IPS DF 19.7 (cell line): Measurements from ENCODE around the gene AMBP.

Experiments
- DNase-seq: peaks from one replicate; pipeline ENCODE4 v3.0.0-alpha.2; 2013; ENCODE audit warnings: low read depth, low spot score

The AMBP gene

DNA sequence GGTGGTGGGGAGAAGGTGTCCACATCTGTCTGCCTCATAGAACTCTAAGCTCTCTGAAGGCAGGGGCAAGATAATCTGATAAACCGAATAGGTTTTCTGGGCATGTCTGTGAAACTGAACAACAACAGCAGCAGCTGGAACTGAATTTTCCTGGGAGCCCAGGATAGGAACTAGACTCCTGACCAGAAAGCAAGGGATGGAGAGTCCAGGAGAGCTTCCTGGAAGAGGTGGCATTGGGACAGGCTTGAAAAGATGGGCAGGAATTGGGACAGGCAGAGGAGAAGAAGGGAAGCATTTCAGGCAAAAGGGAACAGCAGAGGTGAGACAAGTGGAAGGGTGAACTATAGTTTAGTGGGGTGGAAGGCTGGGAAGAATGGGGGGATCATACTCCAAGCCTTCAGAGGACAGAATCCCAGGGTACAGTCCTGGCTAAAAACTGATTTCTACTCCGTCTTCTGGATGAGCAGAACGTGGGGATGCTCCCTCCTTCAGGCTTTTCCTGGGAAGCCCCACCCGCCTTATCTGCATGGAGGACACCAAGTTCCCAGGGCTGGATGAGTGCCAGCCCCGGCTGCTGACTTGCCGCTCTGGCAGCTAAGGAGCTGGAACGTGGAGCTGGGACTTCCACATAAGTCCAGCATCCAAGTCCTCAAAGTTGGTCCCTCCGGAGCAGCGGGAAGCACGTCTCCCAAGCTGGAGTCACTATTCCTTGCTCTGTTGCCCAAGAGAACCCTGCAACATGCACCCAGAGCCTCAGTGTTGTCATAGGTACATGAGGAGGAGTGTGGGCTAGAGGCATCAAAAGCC lies 34.9 kb upstream of the AMBP start:
- DNase-seq = no peak

DNA sequence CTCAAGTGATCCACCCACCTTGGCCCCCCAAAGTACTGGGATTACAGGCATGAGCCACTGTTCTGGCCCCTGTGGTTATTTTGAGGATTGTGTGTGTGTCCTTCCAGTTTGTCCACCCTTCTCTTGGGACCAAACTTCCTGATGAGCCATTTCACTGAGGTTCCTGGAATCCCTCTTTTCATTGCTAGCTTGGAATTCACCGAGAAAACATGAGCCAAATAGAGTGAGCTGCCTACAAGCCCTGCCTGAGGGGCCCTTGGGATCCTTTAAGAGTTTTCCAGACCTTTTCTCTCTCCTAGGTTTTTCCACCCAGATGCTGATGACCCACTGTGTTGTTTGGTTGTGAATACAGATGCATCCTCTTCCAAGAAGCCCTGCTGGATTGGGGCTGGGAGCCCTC lies 34.2 kb upstream of the AMBP start:
- no peak for DNase-seq

DNA sequence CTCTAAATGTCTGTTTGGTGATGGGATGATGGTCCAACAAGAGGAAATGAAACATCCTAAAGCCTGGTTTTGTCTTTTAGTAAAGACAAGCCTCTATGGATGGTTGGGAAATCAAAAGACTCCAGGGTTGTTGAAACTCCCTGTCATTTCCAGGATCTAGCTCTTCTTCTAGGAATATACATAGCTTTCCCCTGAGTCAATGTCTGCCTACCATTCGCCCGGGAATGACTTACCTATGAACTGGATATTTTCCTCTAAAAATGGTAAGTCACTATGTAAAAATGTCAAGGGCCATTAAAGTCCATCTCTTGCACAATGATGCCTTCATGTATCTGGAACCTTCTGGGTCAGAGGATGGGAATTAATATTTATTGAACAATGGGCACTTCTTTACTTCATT lies 32.1 kb upstream of the AMBP start:
- DNase-seq = no peak

DNA sequence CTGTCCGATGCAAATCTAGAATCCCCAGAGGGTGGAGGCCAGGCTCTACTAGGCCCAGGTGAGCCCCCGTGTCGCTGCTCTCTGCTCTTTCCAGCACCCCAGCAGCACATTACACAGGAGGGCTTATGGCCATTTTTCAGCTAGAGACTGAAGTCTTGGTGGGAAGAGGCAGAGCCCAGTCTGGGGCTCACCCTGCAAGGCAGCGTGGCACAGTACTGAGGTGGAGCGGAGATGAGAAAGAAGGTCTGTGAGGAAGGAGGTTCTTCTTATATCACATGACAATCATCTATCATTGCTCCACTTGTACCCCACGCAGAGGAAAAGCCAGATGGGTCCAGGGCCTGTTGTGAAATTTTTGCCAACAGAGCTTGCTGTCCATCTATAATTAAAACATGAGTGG lies 31.0 kb upstream of the AMBP start:
- DNase-seq = no peak

DNA sequence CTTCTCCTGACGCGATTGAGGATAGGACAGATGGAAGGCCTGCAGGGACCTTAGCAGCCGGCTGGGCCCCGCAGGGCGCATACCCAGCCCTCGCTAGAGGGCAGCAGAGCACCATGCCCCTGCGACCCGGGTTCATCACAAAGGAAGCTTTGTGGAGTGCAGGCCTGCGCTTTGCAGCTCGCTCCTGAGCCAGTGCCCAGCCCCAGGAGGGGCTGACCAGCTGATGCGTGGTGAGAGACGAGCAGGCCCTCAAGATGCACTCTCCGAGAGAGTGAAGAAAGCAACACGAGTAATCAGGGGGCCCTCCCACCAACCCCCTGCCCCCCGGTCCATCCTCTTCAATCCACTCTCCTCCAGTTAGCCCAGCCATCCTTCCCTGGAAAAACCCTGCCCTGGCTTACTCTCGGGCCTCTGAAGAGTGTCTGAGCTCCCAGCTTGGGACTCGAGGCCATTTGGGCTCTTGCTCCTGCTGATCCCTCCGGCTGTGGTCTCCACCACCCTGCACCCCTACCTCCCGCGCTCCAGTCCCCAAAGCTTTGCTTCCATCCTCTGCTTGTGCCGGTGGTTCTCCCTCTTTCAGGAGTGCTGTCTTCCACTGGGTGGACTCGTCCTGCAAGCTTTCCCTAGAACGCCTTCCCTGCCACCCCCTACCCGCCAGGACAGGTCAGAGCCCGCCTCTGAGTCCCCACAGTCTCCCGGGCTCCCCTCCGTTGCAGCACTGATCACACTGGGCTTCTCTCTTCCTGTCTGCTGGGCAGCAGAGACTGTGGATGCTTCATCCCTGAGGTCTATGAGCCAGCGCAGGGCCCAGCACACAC lies 30.1 kb upstream of the AMBP start:
- DNase-seq = peak; percentile 69

DNA sequence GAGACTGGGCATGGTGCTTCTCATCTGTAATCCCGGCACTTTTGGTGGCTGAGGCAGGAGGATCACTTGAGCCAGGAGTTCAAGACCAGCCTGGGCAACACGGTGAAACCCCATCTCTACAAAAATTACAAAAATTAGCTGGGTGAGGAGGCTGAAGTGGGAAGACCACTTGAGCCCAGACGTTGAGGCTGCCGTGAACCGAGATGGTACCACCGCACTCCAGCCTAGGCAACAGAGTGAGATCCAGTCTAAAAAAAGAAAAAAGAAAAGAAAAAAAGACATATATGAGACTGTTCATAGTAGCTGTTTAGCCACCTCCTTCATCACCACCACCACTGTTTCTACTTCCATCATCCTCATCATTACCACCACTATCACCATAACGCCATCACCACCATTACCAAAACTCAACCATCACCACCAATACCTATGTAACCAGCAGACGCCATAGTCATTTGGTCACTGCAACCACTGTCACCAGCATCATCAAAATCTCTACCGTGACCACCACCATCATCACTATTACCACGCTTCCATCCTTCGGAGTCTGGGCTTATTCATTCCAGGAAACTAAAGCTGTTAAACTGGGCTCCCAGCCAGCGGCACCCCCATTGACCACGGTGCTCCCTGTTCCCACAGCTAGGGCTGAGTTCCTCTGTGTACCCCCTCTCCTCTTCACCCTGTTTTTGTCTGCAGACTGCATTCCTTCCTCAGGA lies 29.3 kb upstream of the AMBP start:
- no peak for DNase-seq

DNA sequence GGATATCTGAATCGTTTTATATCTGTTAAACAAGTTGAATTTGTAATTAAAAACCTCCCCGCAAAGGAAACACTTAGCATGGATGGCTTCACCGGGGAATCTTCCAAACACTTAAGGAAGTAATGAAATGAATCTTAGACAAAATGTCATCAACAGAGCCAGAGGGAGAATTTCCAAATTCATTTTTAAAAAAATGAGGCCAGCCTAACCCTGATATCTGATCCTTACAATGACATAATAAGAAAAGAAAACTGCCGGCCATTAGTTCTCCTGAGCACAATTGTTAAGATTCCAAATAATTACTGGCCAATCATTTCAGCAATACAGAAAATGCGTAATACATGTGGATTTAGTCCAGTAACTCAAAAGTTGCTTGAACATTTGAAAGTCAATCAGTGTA lies 27.1 kb upstream of the AMBP start:
- no peak for DNase-seq

DNA sequence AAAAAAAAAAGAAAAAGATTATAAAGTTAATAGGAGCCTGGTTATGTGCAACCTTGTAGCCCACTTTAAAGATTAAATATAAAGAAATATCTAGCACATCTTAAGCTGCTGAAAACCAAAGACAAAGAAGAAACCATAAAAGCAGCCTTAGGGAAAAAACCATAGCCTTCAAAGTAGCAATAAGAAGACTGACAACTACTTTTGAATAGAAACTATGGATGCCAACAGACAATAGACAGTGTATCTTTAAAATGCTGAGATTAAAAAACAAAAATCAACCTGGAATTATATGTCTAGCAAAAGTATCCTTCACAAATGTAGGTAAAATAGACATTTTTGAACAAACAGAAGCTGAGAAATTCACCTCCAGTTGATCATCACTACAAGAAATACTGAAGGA lies 24.4 kb upstream of the AMBP start:
- no peak for DNase-seq

DNA sequence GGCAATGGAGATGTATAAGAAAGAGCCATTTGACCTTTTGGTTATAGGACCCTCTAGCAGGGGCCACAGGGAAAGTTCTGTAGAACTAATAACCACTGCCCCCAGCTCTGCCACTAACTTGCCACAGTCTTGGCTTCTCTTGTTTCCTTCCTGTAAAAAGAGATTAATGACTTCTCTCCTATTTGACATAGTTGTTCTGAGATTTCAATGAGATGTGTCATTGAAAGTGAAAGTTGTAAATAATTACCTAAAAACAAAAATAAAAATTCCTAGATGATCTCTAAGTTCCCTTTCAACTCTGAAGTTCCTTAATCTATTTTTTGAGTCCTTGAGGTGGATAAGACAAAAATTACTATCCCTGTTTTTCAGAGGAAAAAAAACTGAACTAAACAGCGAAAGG lies 22.4 kb upstream of the AMBP start:
- DNase-seq = no peak

DNA sequence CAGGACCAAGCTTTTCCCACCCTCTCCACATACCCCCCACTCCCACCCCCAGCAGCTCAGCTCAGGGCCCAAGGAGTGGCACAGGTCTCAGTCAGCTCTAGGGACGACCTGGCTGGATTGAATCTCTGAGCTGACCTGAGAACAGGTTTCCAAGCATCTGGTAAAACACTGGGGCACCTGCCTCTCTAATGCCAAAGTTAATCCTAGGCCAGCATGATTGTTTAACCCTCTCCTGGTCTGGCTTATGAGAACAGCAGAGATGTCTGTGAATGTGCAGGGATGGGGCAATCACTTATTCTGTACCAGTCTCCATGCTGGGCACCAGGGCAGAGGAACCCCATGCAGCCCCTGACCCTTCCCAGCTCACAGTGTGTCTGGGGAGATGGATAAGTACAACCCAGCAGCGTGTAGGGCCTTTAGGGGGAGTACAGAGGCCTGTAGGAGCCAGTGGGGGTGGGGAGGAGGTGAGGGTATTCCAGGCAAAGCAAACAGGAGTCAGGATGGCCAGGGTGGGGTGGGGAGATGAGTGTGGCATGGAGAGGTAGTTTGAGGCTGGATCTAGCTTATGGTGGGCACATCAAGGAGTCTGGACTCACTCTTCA lies 21.7 kb upstream of the AMBP start:
- DNase-seq = no peak

DNA sequence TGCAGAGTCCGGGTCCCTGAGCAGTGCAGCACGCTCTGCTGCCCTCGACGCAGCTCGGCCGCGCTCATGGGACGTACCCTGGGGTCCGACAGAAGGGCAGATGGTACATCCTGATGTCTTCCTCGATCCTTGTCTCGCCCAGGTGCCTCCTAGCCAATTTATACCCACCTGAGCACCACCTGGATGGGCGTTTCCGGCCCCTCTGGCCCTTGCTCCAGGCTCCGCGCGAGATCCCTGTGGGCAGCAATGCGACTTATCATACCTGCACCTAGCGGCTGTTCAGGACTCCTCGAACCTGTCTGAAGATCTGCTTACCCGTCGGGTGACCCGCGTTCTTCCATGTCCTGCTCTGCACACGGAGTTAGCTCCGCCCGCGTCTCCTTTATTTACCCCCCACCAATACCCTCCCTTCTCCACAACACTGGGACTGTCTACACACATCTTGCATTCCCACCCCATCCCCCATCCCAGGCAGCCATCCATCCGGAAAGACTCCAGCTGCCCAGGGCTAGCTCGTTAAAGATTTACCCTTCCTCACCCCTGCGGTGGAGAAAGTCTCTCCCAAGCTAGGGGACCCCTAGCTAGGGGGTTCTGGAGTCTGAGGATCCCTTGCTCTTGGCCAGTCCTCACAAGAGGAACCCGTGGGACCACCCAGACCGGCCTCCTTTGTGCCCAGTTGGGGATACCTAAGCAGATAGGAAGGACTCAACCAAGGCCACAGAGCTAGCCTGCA lies 21.0 kb upstream of the AMBP start, which contains the start of gene KIF12:
Gene KIF12, minus strand, starts transcription at position 357 of the 733 bp plus-strand sequence. Its CDS starts 16 bp downstream, at position 341.
- no peak for DNase-seq

DNA sequence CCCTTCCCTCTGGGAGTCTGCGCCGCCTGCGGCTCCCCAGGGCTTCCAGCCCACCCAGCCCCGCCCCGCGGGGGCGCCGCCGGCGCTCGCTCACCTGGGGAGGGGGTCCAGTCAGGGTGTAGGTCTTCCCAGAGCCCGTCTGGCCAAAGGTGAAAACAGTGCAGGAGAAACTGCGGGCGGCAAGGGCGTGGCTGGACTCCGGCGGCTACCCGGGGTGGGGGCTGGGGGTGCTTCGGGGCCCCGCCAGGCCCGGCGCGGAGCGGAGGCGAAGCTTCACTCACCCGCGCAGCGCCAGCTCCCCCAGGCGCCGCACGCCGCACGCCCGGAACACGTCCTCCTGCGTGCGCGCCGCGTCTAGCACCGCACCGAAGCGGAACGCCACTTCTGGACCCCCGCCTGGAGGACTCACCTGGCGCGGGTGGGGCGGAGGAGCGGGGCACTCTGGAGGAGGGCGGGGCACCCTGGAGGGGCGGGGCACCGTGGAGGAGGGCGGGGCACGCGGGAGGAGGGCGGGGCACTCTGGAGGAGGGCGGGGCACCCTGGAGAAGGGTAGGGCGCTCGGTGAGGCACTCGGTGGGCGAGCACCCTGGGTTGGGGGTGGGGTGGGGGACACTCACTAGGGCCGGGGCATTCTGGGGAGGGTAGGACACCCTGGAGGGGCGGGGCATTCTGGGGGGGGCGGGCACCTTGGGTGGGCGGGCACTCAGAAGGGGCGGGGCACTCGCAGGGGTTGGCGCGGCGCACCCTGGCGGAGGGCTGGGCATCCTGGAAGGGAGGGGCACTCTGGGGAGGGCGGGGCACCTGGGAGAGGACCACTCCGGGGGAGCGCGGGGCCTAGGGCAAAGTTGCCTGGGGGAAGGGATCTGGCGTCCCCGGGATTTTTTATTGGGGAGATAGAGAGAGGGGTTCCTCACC lies 20.2 kb upstream of the AMBP start:
- DNase-seq = no peak

DNA sequence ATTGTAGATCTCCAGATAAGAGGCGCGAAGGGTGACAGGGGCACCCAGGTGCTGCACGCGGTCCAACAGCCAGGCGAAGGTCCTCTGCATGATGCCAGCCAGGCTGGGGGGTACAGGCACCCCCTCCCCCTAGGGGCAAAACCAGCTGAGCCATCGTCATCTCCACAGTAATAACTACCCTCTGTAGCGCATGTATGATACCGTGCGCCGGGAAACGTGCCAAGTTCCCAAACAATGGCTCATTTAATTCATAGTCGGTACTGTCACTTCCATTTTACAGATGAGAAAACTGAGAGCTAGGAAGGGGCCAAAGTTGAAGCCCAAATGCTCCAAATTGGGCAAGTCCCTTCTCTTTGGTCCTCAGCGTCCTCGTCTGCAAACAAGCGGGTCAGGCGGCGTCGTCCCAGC lies 19.5 kb upstream of the AMBP start:
- DNase-seq = no peak

DNA sequence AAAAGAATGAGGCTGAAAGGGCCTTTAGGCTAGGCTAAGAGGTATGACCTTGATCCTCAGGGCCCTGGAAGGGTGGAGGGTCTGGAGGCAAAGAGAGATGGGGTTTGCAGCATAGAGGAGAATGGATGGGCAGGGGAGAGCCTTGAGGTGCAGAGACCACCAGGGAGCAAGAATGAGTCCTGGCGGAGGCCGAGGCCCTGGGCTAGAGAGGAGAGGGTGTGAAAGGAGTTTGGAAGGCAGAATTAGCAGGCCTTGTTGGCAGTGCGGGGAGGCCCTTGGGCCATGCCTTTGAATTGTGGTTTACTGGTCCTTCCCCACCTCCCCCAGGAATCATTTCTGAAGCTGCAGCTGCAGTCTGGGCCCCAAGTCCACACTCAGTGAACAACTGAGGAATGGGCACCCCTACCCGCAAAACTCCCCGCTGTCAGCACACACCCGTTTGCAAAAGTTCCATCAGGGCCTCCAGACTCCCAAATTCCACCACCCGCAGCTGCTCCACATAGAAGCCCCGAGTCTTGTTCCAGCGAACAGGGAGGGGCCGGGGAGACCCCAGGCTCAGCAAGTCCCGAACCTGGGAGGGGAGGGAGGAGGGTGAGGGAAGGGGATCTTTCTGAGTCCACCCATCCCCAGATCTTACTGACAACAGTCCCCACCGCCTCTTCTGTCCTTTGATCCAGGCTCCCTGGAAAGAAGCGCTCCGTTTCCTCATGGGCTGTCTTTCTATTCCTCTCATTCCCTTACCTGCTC lies 18.9 kb upstream of the AMBP start:
- no peak for DNase-seq

DNA sequence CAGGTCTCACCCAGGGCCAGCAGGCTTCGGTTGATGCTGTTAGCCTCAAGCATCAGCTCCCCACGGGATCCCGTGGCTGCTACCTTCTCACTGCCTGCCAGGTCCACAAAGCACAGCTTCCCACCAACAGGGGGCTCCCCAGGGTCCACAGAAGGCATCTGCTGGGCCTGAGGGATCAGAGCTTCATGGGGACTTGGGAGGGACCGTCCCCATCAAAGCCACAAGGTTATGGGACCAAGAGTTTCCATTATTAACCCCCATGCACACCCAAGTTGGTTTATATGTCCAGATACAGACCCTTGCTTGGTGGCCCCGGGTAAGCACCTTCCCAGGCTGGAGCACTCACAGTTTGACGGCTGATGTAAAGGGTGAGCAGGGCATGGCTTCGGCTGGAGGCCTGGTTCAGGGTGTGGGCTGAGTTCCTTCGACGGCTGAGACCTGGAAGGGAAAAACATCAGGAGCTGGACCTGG lies 18.0 kb upstream of the AMBP start:
- no peak for DNase-seq

DNA sequence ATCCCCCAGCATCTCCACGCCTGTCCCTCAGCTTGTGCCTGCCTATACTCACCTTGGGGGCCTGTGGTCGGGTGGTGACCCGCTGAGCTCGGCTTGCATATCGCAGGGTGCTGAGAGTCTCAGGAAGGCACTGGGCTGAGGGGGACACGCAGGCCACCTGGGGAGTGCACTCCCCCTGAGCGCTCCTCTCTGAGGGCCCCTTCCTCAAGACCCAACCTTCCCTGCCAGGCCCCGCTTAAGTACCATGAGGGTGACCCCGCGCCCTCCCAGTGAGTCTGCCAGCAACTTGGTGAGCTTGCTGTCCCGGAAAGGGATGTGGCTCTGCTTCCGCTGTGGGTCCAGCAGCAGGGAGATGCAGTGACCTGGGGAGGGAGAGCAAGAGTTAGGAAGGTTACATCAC lies 16.9 kb upstream of the AMBP start:
- DNase-seq = no peak

DNA sequence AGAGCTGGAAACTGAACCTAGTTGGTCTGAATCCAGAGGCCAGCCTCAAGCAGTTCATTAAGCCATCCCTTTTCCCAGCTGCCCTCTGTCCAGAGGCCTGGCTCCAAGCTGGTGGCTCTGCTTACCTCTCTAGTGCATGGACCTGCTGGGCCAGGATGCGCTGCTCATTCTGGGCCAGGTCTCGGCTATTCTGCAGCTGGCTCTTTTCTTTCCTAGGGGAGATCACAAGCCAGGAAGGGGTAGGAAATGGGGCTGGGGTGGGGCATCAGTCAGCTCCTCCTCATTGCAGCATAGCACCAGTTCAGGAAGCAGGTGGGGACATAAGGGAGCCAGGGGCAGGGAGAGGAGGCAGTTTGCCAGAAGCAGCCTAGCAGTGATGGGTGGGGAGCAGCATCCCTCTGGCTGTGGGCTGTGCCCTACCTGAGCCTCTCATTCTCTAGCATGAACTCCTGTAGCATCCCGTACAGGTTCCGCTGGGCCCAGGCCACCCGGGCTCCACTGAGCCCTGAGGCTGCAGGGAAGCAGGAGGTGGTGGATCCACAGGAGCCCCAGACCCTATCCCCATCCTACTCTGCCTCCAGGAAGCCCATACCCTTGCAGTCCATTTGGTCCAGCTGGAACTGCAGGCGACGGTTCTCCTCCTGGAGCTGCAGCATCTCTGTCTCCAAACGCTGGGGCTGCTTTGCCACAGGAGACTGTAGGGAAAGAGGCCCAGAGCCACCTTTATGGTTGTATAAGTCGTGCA lies 15.8 kb upstream of the AMBP start:
- DNase-seq = no peak

DNA sequence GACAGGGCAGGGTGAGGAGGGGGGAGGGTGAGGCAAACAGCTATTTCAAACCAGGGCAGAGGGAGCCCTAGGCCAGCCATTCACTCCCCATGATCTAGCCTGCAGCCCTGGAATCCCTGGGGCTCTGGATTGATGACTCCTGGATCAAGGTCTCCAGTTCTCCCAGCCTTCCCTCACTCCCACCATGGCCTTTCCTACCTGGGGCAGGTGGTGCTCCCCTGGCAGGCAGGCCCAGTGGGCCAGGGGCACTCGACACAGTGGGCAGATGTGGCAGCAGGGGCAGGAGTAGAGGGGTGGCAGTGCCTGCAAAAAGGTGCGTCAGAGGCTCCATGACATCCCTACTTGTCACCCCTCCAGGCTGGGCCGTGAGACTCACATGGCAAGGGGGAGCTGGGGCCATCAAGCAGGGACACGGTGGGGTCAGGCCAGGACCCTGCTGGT lies 15.0 kb upstream of the AMBP start:
- DNase-seq = no peak

DNA sequence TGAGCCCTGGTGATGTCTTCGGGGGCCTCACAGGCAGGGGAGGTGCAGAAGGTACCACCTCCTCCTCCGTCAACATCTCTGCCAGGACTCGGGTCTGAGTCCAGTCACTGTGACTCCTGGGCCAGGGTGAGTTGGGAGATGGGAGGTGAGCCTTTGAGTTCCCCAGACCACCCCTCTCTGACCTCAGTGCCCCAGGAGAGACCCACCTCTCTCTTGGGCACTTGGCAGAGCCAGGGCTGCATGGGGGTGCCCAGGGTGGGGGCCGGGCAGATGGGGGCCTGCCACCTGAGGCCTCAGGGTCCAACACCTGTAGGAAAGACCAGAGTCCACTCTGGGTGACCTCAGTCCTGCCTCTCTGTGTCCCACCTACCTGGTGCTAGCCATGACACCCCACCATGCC lies 14.2 kb upstream of the AMBP start:
- DNase-seq = no peak
